Bronchial epithelial cell (primary cell): ENCODE data around the gene MYH10. TPM values are rescaled to one million over a fixed set of nuclear protein-coding genes. Genes with fewer than 3 reads are reported as not detected.

Experiments
- DNase-seq: peaks from one replicate; pipeline ENCODE4 v3.0.0-alpha.2; 2010; ENCODE audit warnings: low read depth
- FAIRE-seq: peaks from 2 replicates; lab custom pipeline; 2011; peaks lifted over from hg19 to GRCh38; lab: Jason Lieb, UNC
- H3K27me3 ChIP-seq: 2 replicates; pipeline ENCODE4 v1.5.1; 2011; ENCODE audit warnings: low read length; ENCODE audit not compliant: control insufficient read depth, insufficient read depth
- H3K36me3 ChIP-seq: 2 replicates; pipeline ENCODE4 v1.5.1; 2011; ENCODE audit warnings: low read length; ENCODE audit not compliant: control insufficient read depth, insufficient read depth
- H3K4me3 ChIP-seq: 2 replicates; pipeline ENCODE4 v1.5.1; 2011; ENCODE audit warnings: mild to moderate bottlenecking, low read depth, low read length, control low read depth
- total RNA-seq: library from RNA; depleted of rRNA; stranded (reverse); fragments of >200 nt; gene quantifications from 2 replicates; pipeline ENCODE4 v1.2.1, GENCODE V29; 2014
- TF ChIP-seq, protein P1 (sequence below): IDR thresholded peaks from 2 replicates; pipeline ENCODE4 v1.5.1; 2011; ENCODE audit warnings: mild to moderate bottlenecking, moderate library complexity, low read length, control low read depth, inconsistent platforms; ENCODE audit not compliant: insufficient read depth, severe bottlenecking

MYH10 gene
- total RNA-seq, 1 donor from 2014 or later, result 31.6 TPM

DNA sequence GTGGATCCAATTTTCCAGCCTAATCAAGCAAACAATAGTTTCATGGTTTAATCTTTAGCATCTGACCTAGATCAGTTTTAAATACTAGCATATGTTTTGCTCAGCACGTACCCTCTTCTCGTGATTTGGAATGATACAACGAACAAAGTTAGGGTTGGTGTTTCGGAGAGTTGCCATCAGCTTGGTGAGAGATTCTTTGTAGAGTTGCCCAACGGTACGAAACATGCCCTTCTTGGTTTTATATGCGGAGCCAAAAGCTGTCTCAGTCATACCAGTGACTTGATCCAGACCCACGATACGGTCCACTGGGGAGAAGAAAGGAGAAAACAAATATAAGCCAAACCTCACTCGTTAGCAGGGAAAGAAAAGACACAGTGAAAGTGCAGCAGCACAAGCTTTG is 109.5 kb downstream of the MYH10 start:
- TF ChIP-seq, protein P1, sequence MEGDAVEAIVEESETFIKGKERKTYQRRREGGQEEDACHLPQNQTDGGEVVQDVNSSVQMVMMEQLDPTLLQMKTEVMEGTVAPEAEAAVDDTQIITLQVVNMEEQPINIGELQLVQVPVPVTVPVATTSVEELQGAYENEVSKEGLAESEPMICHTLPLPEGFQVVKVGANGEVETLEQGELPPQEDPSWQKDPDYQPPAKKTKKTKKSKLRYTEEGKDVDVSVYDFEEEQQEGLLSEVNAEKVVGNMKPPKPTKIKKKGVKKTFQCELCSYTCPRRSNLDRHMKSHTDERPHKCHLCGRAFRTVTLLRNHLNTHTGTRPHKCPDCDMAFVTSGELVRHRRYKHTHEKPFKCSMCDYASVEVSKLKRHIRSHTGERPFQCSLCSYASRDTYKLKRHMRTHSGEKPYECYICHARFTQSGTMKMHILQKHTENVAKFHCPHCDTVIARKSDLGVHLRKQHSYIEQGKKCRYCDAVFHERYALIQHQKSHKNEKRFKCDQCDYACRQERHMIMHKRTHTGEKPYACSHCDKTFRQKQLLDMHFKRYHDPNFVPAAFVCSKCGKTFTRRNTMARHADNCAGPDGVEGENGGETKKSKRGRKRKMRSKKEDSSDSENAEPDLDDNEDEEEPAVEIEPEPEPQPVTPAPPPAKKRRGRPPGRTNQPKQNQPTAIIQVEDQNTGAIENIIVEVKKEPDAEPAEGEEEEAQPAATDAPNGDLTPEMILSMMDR, result no peak
- FAIRE-seq (no peak), DNase-seq (no peak)
- H3K4me3 ChIP-seq, result no peak overlapping the region
- no peaks in the 10 kb centered on the region for H3K27me3 ChIP-seq
- H3K36me3 ChIP-seq, result peaks cover 11% of the 10 kb centered on the region

DNA sequence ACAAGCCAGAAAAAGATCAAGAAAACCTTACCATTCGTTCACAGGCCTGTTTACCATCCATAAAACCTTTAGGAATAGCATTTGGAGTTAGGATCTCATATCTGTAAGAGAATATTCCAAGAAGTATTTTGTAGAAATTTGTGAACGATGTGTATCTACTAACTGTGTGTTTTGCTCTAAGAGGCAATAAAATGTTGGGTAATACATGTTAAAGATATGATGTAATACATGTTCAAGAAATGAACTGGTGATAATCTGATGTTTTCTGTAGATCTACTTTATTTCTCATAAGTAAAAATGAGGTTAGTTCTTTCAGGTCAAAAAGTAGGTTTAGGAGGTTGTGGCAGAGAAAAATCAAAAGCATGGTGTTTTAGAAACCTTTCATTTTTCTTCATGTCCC is 111.7 kb downstream of the MYH10 start:
- no peak for FAIRE-seq
- no peaks in the 10 kb centered on the region for H3K27me3 ChIP-seq
- no peak overlapping the region for H3K4me3 ChIP-seq
- TF ChIP-seq, protein P1, result no peak
- peaks cover 8% of the 10 kb centered on the region for H3K36me3 ChIP-seq
- DNase-seq, result no peak

DNA sequence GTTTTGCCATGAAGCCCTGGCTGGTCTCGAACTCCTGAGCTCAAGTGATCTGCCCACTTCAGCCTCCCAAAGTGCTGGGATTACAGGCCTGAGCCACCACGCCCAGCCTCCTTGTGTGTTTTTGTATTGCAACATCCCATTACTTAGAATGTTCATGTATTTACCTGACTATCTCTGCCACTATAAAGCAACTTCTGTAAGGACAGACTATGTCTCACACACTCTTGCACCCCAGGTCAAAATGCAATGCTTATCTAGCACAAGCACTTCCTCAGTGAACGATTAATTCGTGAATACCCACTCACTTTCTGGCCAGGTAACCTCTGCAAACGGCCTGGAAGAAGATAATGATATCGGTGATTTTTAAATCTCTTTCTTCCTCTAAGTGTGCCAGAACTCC is 112.2 kb downstream of the MYH10 start:
- H3K36me3 ChIP-seq, result peaks cover 8% of the 10 kb centered on the region
- TF ChIP-seq, protein P1, result no peak
- H3K27me3 ChIP-seq, result no peaks in the 10 kb centered on the region
- no peak overlapping the region for H3K4me3 ChIP-seq
- DNase-seq, result no peak
- FAIRE-seq, result no peak

DNA sequence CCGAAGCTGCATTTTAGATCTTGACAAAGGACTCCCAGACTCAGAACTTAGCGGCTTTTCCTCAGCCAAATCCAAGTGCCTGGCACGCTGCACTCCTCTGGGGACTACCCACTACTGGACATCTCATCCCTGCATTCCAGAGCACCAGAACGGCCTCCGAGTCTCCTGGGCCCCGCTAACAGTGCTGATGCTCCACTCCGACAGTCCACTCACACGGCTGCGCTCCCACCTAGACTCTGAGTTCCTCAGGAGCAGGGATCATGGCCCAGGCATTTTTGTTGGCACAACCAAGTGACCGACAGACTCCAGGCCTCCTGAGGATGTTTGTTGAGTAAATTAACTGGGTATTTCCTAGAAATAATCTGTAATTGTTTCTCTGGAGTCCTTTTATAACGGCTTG is 115.7 kb downstream of the MYH10 start:
- DNase-seq (no peak), FAIRE-seq (no peak)
- no peaks in the 10 kb centered on the region for H3K27me3 ChIP-seq
- TF ChIP-seq, protein P1, result no peak
- H3K4me3 ChIP-seq, result no peak overlapping the region
- H3K36me3 ChIP-seq, result peaks cover 8% of the 10 kb centered on the region

DNA sequence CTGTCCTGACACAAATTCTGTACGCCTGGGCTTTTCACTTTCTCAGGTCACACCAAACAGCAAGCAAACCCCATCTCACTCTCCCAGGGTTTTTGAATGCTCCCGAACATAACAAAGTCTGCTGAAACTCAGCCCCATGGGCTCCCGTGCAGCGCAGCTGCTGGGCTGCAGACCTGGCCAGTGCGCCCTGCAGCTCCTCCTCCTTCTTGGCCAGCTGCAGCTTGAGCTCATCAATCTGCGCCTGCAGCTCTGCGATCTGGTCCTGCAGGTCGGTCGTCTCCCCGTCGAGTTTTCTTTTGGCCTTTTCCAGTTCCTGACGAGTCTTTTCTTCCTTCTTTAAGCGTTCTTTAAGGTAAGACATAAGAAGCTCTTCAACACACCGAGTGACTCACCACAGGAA is 124.4 kb downstream of the MYH10 start:
- no peak for DNase-seq
- no peak overlapping the region for H3K4me3 ChIP-seq
- peaks cover 9% of the 10 kb centered on the region for H3K36me3 ChIP-seq
- TF ChIP-seq, protein P1, result no peak
- FAIRE-seq, result no peak
- no peaks in the 10 kb centered on the region for H3K27me3 ChIP-seq

DNA sequence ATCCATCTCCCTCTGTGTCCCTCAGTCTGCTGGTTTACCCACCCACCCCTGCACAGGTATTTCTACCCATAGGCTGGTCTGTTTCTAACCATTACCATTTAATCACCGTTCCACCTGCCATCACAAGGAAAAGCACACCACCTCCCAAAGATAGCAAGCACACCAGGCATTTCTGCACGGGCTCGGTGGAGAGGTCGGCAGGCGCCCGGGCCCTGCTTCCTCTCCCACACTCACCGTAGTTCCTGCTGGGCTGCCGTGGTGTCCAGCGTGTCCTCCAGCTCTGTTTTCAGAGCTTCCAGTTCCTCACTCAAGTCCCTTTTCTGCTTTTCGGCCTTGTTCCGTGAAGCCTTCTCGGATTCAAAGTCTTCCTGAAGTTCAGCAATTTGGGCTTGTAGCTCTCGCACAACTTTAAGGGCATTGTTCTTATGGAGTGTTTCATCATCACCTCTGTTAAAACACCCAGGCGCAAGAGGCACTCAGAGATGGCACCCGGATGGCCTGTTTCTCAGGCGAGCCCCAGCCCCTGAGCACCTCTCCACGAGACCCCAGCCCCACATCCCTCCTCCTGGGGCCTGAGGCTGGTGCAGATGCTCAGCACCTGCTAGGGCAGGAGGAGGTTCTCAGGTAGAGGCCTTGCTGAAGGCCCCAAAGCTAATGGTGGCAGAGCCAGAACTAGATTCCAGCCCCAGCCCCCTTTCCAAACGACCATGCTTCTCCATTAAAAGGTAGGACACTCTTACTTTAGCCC is 125.9 kb downstream of the MYH10 start:
- no peak for FAIRE-seq
- DNase-seq, result no peak
- TF ChIP-seq, protein P1, result no peak
- H3K4me3 ChIP-seq, result no peak overlapping the region
- H3K27me3 ChIP-seq, result no peaks in the 10 kb centered on the region
- H3K36me3 ChIP-seq, result peaks cover 15% of the 10 kb centered on the region
